Choroid plexus epithelial cell (primary cell): Measurements from ENCODE around the gene RSPH10B.
"Not testable (repeated sequence)": the region's sequence is repeated elsewhere in the genome, so short reads cannot be mapped to it uniquely, and the experiment has no call there.

Source experiments
- DNase-seq: peaks from one replicate; pipeline ENCODE4 v3.0.0-alpha.2; 2010; ENCODE audit warnings: low read depth
- H3K4me3 ChIP-seq: 2 replicates; pipeline ENCODE4 v1.5.1; 2011; ENCODE audit warnings: low read depth, mild to moderate bottlenecking, control low read depth, low read length, moderate library complexity
- CTCF ChIP-seq: conservative IDR thresholded peaks from 2 replicates; pipeline ENCODE4 v1.5.1; 2011; ENCODE audit warnings: low read depth, mild to moderate bottlenecking, control low read depth, inconsistent platforms, low read length, moderate library complexity

The RSPH10B gene

GRCh38 chr7:6007386-6007785, 36.9 kb upstream of the RSPH10B start:
- DNase-seq: no peak
- H3K4me3 ChIP-seq: no peak overlapping the region
- no peak for TF ChIP-seq CTCF

GRCh38 chr7:5997210-5997808, 26.8 kb upstream of the RSPH10B start:
- no peak overlapping the region for H3K4me3 ChIP-seq
- peak; percentile 86 for DNase-seq
- TF ChIP-seq CTCF: peak; percentile 78

GRCh38 chr7:5987061-5987460, 16.6 kb upstream of the RSPH10B start:
- not testable (repeated sequence) for DNase-seq, H3K4me3 ChIP-seq

DNA sequence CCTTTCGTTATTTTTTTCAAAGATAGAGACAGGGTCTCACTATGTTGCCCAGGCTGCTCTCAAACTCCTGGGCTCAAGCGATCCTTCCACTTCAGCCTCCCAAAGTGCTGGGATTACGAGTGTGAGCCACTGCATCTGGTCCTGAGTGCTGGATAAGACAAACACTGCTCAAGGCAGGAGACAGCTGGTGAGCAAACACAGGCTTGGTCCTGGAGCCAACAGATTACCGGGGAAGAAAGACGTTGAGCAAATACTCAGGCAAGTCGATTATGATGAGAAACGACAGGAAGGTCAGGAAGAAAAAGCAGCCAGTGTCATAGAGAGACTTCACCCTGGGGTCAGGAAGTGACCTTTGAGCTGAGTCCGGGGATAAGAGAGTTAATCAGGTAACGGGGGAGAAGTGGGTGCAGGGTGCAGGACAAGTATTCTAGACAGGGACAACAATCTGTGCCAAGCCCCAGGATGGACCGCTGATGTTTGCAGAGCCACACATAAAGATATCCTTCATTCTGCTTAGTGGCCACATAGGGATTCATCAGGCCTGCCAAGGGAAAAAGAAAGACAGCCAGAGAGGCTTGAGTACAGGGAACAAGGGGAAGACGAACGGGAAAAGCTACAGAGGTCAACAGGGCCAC, 9.3 kb upstream of the RSPH10B start:
- not testable (repeated sequence) for DNase-seq, H3K4me3 ChIP-seq

- not testable (repeated sequence) for DNase-seq, H3K4me3 ChIP-seq
These were observed 3.1 kb upstream of the RSPH10B start for GRCh38 chr7:5973580-5973979.

DNA sequence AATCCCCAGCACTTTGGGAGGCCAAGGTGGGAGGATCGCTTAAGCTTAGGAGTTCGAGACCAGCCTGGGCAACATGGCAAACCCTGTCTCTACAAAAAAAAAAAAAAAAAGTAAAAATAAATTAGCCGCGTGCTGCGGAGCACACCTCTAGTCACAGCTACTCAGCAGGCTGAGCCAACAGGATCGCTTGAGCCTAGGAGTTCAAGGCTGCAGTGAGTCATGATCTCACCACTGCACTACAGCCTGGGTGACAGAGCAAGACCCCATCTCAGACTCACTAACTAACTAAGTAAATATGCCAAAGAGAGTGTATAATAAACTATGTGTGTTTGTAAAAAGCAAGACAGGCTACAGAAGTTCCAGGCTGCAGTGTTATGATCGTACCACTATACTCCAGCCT, 6.7 kb downstream of the RSPH10B start:
- not testable (repeated sequence) for DNase-seq, H3K4me3 ChIP-seq

DNA sequence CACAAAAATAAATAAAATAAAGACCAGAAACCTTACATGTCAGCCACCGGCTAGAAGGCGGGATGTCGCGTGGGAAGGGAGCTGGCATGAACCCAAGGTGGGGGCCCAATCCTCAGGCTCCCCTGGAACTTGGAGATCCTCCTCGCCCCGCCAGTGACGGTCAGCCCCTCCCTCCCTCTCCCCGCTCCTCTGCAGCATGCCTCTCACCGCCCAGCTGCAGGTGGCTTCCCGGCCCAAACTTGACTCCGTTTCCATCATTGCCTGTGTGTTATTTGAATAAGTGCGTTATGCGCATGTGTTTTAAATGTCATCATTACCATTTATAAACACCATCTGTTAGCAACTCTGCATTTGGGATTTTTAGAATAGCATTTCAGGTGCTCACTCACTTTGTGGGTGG, 7.3 kb downstream of the RSPH10B start:
- not testable (repeated sequence) for H3K4me3 ChIP-seq, DNase-seq

- not testable (repeated sequence) for H3K4me3 ChIP-seq, DNase-seq
These were observed 35.5 kb downstream of the RSPH10B start for GRCh38 chr7:5934945-5935450.

- DNase-seq: peak; percentile 82
- H3K4me3 ChIP-seq: not testable (repeated sequence)
These were observed 38.4 kb downstream of the RSPH10B start for GRCh38 chr7:5931905-5932644.

GRCh38 chr7:5931250-5931649, 39.2 kb downstream of the RSPH10B start:
- DNase-seq, H3K4me3 ChIP-seq: not testable (repeated sequence)

DNA sequence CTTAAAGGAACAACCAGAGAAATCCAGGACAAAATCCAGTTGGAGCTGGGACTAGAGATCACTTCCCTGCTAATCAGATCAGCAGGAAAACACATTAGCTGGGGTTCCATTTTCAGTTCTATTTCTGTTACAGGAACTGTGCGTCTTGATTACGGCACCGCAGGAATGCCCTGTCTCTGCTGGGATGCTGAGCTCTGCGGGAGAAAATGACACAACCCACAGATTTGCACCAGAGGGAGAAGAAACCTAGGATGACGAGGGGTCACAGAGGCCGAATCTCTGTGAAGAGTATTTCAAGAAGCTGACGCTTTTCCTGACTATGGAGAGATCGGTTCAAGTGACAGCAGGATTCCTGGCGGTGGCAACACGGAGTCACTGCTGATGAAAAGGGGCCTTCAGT, 40.2 kb downstream of the RSPH10B start:
- H3K4me3 ChIP-seq: not testable (repeated sequence)

GRCh38 chr7:5926263-5926870, 44.1 kb downstream of the RSPH10B start:
- DNase-seq, H3K4me3 ChIP-seq: not testable (repeated sequence)

More for the DNA sequence above, 40.2 kb downstream of the RSPH10B start:
- not testable (repeated sequence) for DNase-seq

DNA sequence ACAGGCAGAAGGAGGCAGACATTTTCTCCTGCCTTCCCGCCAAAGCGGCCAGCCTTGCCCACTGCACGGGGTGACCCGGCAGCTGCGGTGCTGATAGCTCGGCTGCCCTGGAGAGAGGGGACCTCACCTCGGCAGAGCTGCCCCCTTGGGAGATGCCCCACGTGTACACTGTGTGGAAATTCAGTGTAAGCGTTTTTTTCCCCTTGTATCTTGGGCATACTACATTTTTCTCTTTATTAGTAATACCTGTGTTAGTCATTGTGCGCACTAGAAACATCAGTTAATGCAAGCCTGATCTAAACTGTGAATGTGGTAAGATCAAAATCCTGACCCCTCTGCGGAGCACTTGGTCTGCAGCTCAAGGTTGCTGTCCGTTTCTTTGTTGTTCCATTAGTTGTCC, 45.9 kb downstream of the RSPH10B start:
- not testable (repeated sequence) for DNase-seq, H3K4me3 ChIP-seq

GRCh38 chr7:5924180-5924579, 46.3 kb downstream of the RSPH10B start:
- H3K4me3 ChIP-seq, DNase-seq: not testable (repeated sequence)

GRCh38 chr7:5916529-5916928, 54.0 kb downstream of the RSPH10B start:
- not testable (repeated sequence) for H3K4me3 ChIP-seq, DNase-seq

GRCh38 chr7:5908835-5909234, 61.7 kb downstream of the RSPH10B start:
- not testable (repeated sequence) for DNase-seq, H3K4me3 ChIP-seq

- not testable (repeated sequence) for DNase-seq, H3K4me3 ChIP-seq
These were observed 65.8 kb downstream of the RSPH10B start for GRCh38 chr7:5904726-5905125.
